Liver (tissue), 9 donors: ENCODE measurements around the gene CD80. TPM values are rescaled to one million over a fixed set of nuclear protein-coding genes. Genes with fewer than 3 reads are reported as not detected.

ENCODE experiments used
- DNase-seq: peaks from one replicate; pipeline ENCODE4 v3.0.0-alpha.2; 2017; ENCODE audit warnings: low spot score
- H3K27ac ChIP-seq, 2 donors: one replicate each; pipeline ENCODE4 v1.7.0; 2013; ENCODE audit warnings: inconsistent platforms in 2 of 2, low read length in 2 of 2, control low read depth in 1 of 2, low read depth in 1 of 2, mild to moderate bottlenecking in 1 of 2
- H3K27me3 ChIP-seq, 4 donors: one replicate each; pipeline versions ENCODE4 v1.6.1 to v1.7.0; 2013; ENCODE audit warnings: low read length in 3 of 4, inconsistent platforms in 1 of 4, mild to moderate bottlenecking in 1 of 4, moderate library complexity in 1 of 4; ENCODE audit not compliant: control insufficient read depth in 4 of 4, insufficient read depth in 4 of 4
- H3K36me3 ChIP-seq, 4 donors: one replicate each; pipeline versions ENCODE4 v1.6.1 to v1.7.0; 2013; ENCODE audit warnings: low read length in 3 of 4, mild to moderate bottlenecking in 3 of 4, low read depth in 1 of 4, moderate library complexity in 1 of 4; ENCODE audit not compliant: control insufficient read depth in 4 of 4, insufficient read depth in 3 of 4
- H3K4me1 ChIP-seq, 4 donors: one replicate each; pipeline versions ENCODE4 v1.6.1 to v1.7.0; 2013; ENCODE audit warnings: low read length in 3 of 4, mild to moderate bottlenecking in 3 of 4, moderate library complexity in 1 of 4; ENCODE audit not compliant: control insufficient read depth in 4 of 4, insufficient read depth in 4 of 4
- H3K4me3 ChIP-seq, 3 donors: one replicate each; pipeline versions ENCODE4 v1.6.1 to v1.7.0; 2013; ENCODE audit warnings: low read length in 3 of 3, control low read depth in 1 of 3, low read depth in 1 of 3, mild to moderate bottlenecking in 1 of 3
- H3K9ac ChIP-seq, 2 donors: one replicate each; pipeline ENCODE4 v1.7.0; 2013; ENCODE audit warnings: low read length in 2 of 2, mild to moderate bottlenecking in 2 of 2, moderate library complexity in 2 of 2, control low read depth in 1 of 2, low read depth in 1 of 2
- H3K9me3 ChIP-seq, 4 donors: one replicate each; pipeline versions ENCODE4 v1.6.1 to v1.7.0; 2013; ENCODE audit warnings: low read length in 3 of 4; ENCODE audit not compliant: control insufficient read depth in 4 of 4
- ATF3 ChIP-seq: IDR thresholded peaks from 2 replicates; pipeline ENCODE4 v1.6.1; 2016; ENCODE audit warnings: antibody characterized with exemption
- EGR1 ChIP-seq, 2 donors: IDR thresholded peaks; 2 replicates each; pipeline ENCODE4 v1.6.1; 2016 to 2018; ENCODE audit warnings: antibody characterized with exemption in 2 of 2, low read depth in 2 of 2
- FOXA1 ChIP-seq: IDR thresholded peaks from 2 replicates; pipeline ENCODE4 v1.6.1; 2016; ENCODE audit warnings: antibody characterized with exemption
- FOXA2 ChIP-seq: IDR thresholded peaks from 2 replicates; pipeline ENCODE4 v1.6.1; 2016; ENCODE audit warnings: antibody characterized with exemption
- GABPA ChIP-seq, 2 donors: IDR thresholded peaks in 1 of 2; conservative IDR thresholded peaks in 1 of 2; 2 replicates each; pipeline ENCODE4 v1.6.1; 2016; ENCODE audit warnings: antibody characterized with exemption in 2 of 2, mild to moderate bottlenecking in 1 of 2, moderate library complexity in 1 of 2
- HNF4A ChIP-seq, 2 donors: conservative IDR thresholded peaks; 2 replicates each; pipeline ENCODE4 v1.6.1; 2016; ENCODE audit warnings: antibody characterized with exemption in 2 of 2, mild to moderate bottlenecking in 2 of 2
- HNF4G ChIP-seq: IDR thresholded peaks from 2 replicates; pipeline ENCODE4 v1.6.1; 2016; ENCODE audit warnings: antibody characterized with exemption
- JUND ChIP-seq, 2 donors: IDR thresholded peaks; 2 replicates each; pipeline ENCODE4 v1.6.1; 2016; ENCODE audit warnings: antibody characterized with exemption in 2 of 2
- NR2F2 ChIP-seq: IDR thresholded peaks from 2 replicates; pipeline ENCODE4 v1.6.1; 2016; ENCODE audit warnings: antibody characterized with exemption
- RAD21 ChIP-seq, 2 donors: IDR thresholded peaks; 2 replicates each; pipeline ENCODE4 v1.6.1; 2016; ENCODE audit warnings: antibody characterized with exemption in 2 of 2, mild to moderate bottlenecking in 2 of 2
- RXRA ChIP-seq, 2 donors: IDR thresholded peaks; 2 replicates each; pipeline ENCODE4 v1.6.1; 2017 to 2018; ENCODE audit warnings: antibody characterized with exemption in 2 of 2, mild to moderate bottlenecking in 1 of 2
- SP1 ChIP-seq: IDR thresholded peaks from 2 replicates; pipeline ENCODE4 v1.6.1; 2018; ENCODE audit warnings: antibody characterized with exemption, mild to moderate bottlenecking
- TAF1 ChIP-seq: conservative IDR thresholded peaks from 2 replicates; pipeline ENCODE4 v1.6.1; 2016; ENCODE audit warnings: antibody characterized with exemption, mild to moderate bottlenecking
- YY1 ChIP-seq: IDR thresholded peaks from 2 replicates; pipeline ENCODE4 v1.6.1; 2016; ENCODE audit warnings: antibody characterized with exemption, mild to moderate bottlenecking
- ZBTB33 ChIP-seq: IDR thresholded peaks from 2 replicates; pipeline ENCODE4 v1.6.1; 2016; ENCODE audit warnings: antibody characterized with exemption
- WGBS: extraction: QIAGEN DNeasy Blood & Tissue Kit; methylation state at CpG from one replicate; pipeline ENCODE4 v1.1.7; 2013; 5-methylcytosine and 5-hydroxymethylcytosine counted together
- polyA plus RNA-seq, 2 donors: library from polyadenylated mRNA; stranded (reverse) in 1 of 2; unstranded in 1 of 2; fragments of 200-250 nt in 1 of 2; fragments of >200 nt in 1 of 2; fragmentation: Nextera tagmentation in 1 of 2; extraction: Ambion mirVana in 1 of 2; gene quantifications; one replicate each; pipeline versions ENCODE4 v1.2.1 to v1.2.3, GENCODE V29; 2013 to 2015
- total RNA-seq, 2 donors: library from RNA; depleted of rRNA; stranded (reverse); fragments of >200 nt; gene quantifications; one replicate each; pipeline ENCODE4 v1.2.3, GENCODE V29; 2014
- TF ChIP-seq, protein P1 (sequence below): fragments of 150-350 bp; IDR thresholded peaks from 2 replicates; pipeline ENCODE4 v1.5.1; 2017; ENCODE audit warnings: improper control_type of control experiment, low read depth, low read length; ENCODE audit not compliant: missing input control
- TF ChIP-seq, protein P2 (sequence below): IDR thresholded peaks from 2 replicates; pipeline ENCODE4 v1.6.1; 2016; ENCODE audit warnings: antibody characterized with exemption, mild to moderate bottlenecking
- TF ChIP-seq, protein P3 (sequence below): IDR thresholded peaks from 2 replicates; pipeline ENCODE4 v1.6.1; 2016; ENCODE audit warnings: antibody characterized with exemption
- donor health status: healthy.
- donor health status: healthy.
- donor health status: healthy.
- donor health status: healthy.
- donor health status: healthy.

Gene CD80
- total and polyA plus RNA-seq, 4 donors, result 0.21 to 1.5 (median 0.61) TPM

DNA sequence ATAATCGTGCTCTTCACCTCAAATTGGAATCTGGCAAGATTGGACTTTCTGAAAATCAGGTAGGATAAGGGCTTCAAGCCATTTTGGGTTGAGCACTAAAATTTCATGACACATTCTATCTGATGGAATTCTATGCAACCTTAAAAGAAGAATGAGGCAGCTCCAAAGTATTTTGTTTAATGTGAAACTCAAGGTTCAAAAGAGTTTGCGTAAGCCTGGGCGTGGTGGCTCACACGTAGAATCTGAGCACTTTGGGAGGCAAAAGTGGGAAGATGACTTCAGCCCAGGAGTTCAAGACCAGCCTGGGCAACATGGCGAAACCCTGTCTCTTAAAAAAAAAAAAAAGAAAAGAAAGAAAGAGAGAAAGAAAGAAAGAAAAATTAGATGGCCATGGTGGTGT is 34.7 kb upstream of the CD80 start:
- H3K36me3 ChIP-seq, result no peaks in the 10 kb centered on the region
- WGBS, result 82% methylated on average over 5 of the region's 5 CpGs
- H3K27ac ChIP-seq, result no peak overlapping the region
- no peaks in the 10 kb centered on the region for H3K27me3 ChIP-seq
- TF ChIP-seq RXRA (IDR thresholded peaks at IDR 0.05), result no peak
- TF ChIP-seq, protein P1, sequence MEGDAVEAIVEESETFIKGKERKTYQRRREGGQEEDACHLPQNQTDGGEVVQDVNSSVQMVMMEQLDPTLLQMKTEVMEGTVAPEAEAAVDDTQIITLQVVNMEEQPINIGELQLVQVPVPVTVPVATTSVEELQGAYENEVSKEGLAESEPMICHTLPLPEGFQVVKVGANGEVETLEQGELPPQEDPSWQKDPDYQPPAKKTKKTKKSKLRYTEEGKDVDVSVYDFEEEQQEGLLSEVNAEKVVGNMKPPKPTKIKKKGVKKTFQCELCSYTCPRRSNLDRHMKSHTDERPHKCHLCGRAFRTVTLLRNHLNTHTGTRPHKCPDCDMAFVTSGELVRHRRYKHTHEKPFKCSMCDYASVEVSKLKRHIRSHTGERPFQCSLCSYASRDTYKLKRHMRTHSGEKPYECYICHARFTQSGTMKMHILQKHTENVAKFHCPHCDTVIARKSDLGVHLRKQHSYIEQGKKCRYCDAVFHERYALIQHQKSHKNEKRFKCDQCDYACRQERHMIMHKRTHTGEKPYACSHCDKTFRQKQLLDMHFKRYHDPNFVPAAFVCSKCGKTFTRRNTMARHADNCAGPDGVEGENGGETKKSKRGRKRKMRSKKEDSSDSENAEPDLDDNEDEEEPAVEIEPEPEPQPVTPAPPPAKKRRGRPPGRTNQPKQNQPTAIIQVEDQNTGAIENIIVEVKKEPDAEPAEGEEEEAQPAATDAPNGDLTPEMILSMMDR, result no peak
- TF ChIP-seq EGR1 (IDR thresholded peaks at IDR 0.05; ENCODE audit: low read depth in 2 of 2), result no peak
- no peak for TF ChIP-seq RAD21 (IDR thresholded peaks at IDR 0.05)
- TF ChIP-seq, protein P2, sequence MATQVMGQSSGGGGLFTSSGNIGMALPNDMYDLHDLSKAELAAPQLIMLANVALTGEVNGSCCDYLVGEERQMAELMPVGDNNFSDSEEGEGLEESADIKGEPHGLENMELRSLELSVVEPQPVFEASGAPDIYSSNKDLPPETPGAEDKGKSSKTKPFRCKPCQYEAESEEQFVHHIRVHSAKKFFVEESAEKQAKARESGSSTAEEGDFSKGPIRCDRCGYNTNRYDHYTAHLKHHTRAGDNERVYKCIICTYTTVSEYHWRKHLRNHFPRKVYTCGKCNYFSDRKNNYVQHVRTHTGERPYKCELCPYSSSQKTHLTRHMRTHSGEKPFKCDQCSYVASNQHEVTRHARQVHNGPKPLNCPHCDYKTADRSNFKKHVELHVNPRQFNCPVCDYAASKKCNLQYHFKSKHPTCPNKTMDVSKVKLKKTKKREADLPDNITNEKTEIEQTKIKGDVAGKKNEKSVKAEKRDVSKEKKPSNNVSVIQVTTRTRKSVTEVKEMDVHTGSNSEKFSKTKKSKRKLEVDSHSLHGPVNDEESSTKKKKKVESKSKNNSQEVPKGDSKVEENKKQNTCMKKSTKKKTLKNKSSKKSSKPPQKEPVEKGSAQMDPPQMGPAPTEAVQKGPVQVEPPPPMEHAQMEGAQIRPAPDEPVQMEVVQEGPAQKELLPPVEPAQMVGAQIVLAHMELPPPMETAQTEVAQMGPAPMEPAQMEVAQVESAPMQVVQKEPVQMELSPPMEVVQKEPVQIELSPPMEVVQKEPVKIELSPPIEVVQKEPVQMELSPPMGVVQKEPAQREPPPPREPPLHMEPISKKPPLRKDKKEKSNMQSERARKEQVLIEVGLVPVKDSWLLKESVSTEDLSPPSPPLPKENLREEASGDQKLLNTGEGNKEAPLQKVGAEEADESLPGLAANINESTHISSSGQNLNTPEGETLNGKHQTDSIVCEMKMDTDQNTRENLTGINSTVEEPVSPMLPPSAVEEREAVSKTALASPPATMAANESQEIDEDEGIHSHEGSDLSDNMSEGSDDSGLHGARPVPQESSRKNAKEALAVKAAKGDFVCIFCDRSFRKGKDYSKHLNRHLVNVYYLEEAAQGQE, result no peak
- no peak for TF ChIP-seq NR2F2
- TF ChIP-seq ZBTB33, result no peak
- no peak overlapping the region for H3K9ac ChIP-seq
- H3K9me3 ChIP-seq, result no peaks in the 10 kb centered on the region
- no peak overlapping the region for H3K4me3 ChIP-seq
- H3K4me1 ChIP-seq, result peaks cover 2 to 33% (median 20%) of the 10 kb centered on the region in 4 donors
- no peak for DNase-seq

- H3K27ac ChIP-seq, result no peak overlapping the region
- H3K4me1 ChIP-seq, result peaks cover 2 to 22% (median 11%) of the 10 kb centered on the region in 4 donors
- H3K9me3 ChIP-seq, result no peaks in the 10 kb centered on the region
- H3K36me3 ChIP-seq, result no peaks in the 10 kb centered on the region
- H3K27me3 ChIP-seq, result no peaks in the 10 kb centered on the region
- H3K4me3 ChIP-seq, result no peak overlapping the region
- TF ChIP-seq GABPA (IDR thresholded peaks at IDR 0.05 in 1 of 2, conservative IDR thresholded peaks at IDR 0.05 in 1 of 2) (no peak), FOXA1 (no peak), SP1 (no peak), JUND (IDR thresholded peaks at IDR 0.05) (no peak), HNF4A (conservative IDR thresholded peaks at IDR 0.05) (no peak), HNF4G (no peak), EGR1 (IDR thresholded peaks at IDR 0.05; ENCODE audit: low read depth in 2 of 2) (no peak), RAD21 (IDR thresholded peaks at IDR 0.05) (no peak), FOXA2 (no peak), TAF1 (no peak), YY1 (no peak), NR2F2 (no peak), RXRA (IDR thresholded peaks at IDR 0.05) (no peak), ATF3 (no peak)
- TF ChIP-seq, protein P1, result no peak
- TF ChIP-seq, protein P2, result no peak
- TF ChIP-seq, protein P3, sequence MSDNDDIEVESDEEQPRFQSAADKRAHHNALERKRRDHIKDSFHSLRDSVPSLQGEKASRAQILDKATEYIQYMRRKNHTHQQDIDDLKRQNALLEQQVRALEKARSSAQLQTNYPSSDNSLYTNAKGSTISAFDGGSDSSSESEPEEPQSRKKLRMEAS, result no peak
- DNase-seq, result no peak
- H3K9ac ChIP-seq, result no peak overlapping the region
- WGBS, result 64% methylated on average over 1 of the region's 1 CpG
Measured at GRCh38 chr3:119592861-119593260, 33.4 kb upstream of the CD80 start.
